Astrocyte of the spinal cord (primary cell): ENCODE data around the gene KRT79.
"Not testable (repeated sequence)": the region's sequence is repeated elsewhere in the genome, so short reads cannot be mapped to it uniquely, and the experiment has no call there.

Experiments
- DNase-seq: peaks from one replicate; pipeline ENCODE4 v3.0.0; 2011; ENCODE audit warnings: low read depth, low spot score
- H3K4me3 ChIP-seq: 2 replicates; pipeline ENCODE4 v1.5.1; 2011; ENCODE audit warnings: low read depth, mild to moderate bottlenecking, low read length, moderate library complexity
- CTCF ChIP-seq: IDR thresholded peaks from 2 replicates; pipeline ENCODE4 v1.5.1; 2012; ENCODE audit warnings: low read depth, mild to moderate bottlenecking, low read length, inconsistent platforms
- in situ Hi-C: cut with HindIII; loops from 2 replicates; pipeline ENCODE4 v1.10.0; 2017; ENCODE audit warnings: low sequenced_read_pairs

The KRT79 gene

GRCh38 chr12:52833922-52834726 is at the start of gene KRT79:
Gene KRT79 (minus strand): TSS chr12:52834311. CDS start chr12:52834260, 51 bp downstream.
- H3K4me3 ChIP-seq: no peak within 1 kb of the TSS
- in situ Hi-C loops: no loop called here
- TF ChIP-seq CTCF: no peak
- DNase-seq: no peak

GRCh38 chr12:52880499-52880898 is 46.4 kb upstream of the KRT79 start:
- DNase-seq, in situ Hi-C loops, H3K4me3 ChIP-seq: not testable (repeated sequence)

- H3K4me3 ChIP-seq: peak overlapping the region; percentile 15
- in situ Hi-C loops: no loop called here
- DNase-seq: peak; percentile 87
- TF ChIP-seq CTCF: peak; percentile 95
Measured at GRCh38 chr12:52879394-52880351, 45.6 kb upstream of the KRT79 start.

- H3K4me3 ChIP-seq: no peak overlapping the region
Measured at GRCh38 chr12:52878507-52879393, 44.6 kb upstream of the KRT79 start.

GRCh38 chr12:52877242-52877641 is 43.1 kb upstream of the KRT79 start:
- no peak overlapping the region for H3K4me3 ChIP-seq
- DNase-seq: no peak
- in situ Hi-C loops: no loop called here
- TF ChIP-seq CTCF: no peak

More at GRCh38 chr12:52878507-52879393, 44.6 kb upstream of the KRT79 start:
- no peak for TF ChIP-seq CTCF
- in situ Hi-C loops: no loop called here
- DNase-seq: no peak

- in situ Hi-C loops: no loop called here
- no peak for DNase-seq
- no peak overlapping the region for H3K4me3 ChIP-seq
- no peak for TF ChIP-seq CTCF
Measured at GRCh38 chr12:52876372-52876771, 42.3 kb upstream of the KRT79 start.
